Hematopoietic multipotent progenitor cell treated with erythropoietin and hydrocortisone succinate and interleukin-3 and kit ligand, for 4 days (in vitro differentiated cells): ENCODE results near the gene DOK5.
A peak's percentile ranks its signal among the peaks of the same experiment; 100 is the strongest.

Source experiments
- DNase-seq: peaks from one replicate; pipeline ENCODE4 v3.0.0-alpha.2; 2015

The DOK5 gene

GRCh38 chr20:54515793-54516628 is 40.6 kb downstream of the DOK5 start:
- no peak for DNase-seq

DNA sequence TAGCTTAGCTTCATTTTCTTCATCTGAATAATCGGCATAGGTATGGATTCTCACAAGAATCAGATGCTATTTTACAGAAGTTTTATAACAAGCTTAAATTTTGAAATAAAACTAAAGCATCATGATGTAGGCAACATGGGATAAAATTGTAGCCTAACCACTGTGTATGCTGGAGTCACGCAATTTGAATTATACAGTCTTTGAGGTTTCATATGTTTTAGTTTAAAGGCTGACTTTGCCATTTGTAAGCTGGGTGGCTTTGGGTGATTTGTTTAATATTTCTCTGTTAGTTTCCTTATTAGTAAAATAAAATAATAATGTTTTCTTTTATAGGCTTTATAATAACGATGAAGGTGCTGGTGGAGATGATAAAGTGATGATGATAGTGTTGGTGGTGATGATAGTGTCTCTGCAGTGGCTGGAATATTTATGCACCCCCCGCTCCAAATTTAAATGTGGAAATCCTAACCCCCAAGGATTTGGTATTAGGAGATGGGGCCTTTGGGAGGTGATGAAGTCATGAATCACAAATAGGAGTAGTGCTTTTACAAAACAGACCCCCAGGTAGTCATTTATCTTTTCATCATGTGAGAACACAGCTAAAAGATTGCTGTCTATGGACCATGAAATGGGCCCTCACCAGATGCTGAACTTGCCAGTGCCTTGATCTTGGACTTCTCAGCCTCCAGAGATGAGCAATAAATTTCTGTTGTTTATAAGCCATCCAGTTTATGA is 42.0 kb downstream of the DOK5 start:
- no peak for DNase-seq

DNA sequence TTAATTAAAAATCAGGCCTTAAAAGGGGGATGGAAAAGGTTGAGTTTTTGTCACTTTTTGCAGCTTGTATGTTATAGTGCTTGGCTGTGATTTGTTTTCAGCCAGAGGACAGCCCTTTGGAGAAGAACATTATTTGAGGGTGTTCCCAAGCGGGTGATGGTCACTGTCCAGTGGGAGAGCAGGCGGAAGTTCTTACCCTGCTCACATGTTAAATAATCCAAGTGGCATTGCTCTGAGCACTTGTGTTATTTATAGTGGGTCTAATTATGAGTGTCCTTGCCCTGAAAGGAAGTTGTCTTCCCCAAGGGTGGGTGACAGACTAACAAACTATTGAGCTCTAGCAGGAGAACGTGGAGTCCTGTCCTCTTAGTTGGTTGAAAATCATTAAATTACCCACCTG is 49.5 kb downstream of the DOK5 start:
- no peak for DNase-seq

GRCh38 chr20:54525916-54526590 is 50.7 kb downstream of the DOK5 start:
- DNase-seq = no peak

DNA sequence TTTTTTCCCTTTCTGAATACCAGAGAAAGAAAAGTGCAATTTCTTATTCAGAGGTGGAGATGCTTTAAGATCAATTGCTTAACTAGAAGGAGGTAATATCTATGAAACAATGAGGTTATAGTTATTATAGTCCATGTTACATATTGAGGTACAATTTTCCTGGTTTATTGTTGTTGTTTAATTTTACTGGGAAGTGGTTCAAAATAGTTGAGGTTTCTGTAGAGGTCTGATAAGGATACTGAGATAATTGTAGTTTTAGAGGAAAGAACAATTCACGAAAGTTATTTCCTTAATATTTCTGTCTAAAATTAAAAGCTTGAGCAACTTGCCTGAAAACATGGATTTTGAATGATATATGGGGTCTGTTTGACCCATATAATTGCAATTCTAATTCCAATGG is 51.4 kb downstream of the DOK5 start:
- DNase-seq = no peak

GRCh38 chr20:54532573-54532972 is 57.2 kb downstream of the DOK5 start:
- no peak for DNase-seq

- no peak for DNase-seq
Measured at GRCh38 chr20:54534101-54534500, 58.7 kb downstream of the DOK5 start.

DNA sequence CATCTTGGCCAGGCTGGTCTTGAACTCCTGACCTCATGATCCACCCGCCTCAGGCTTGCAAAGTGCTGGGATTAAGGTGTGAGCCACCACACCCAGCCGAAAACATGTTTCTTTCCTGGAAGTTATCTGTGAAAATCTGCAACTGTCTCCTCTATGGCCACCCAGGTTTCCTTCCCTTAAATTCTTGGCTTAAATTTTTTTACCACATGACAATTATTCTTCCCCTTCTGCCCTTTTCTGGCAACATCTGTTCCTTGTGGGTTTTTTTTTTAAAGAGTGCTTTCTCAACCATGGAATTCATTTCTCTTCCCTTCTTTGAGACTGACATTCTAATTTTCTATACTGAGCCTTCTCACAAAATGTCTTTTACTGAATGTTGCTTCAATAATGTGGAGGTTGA is 59.6 kb downstream of the DOK5 start:
- DNase-seq = peak; percentile 63

DNA sequence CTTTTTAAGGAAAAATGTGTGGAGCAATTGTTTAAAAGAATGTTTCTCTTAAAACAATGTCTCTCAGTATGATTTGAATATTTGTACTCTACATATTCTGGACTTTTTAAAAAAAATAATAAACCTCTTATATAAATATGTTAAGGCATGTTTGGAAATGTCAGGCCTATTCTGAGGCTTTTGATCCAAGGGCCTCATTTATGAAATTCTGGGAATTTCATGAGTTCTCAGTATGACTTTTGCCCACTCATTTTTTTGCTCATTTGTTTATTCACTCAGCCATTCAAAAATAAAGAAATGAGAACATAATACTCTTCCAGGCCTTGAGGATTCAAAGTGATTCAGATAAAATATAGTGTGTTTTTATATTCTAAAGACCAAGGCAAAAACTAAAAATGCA is 60.4 kb downstream of the DOK5 start:
- no peak for DNase-seq

- no peak for DNase-seq
Measured at GRCh38 chr20:54539521-54540046, 64.2 kb downstream of the DOK5 start.

DNA sequence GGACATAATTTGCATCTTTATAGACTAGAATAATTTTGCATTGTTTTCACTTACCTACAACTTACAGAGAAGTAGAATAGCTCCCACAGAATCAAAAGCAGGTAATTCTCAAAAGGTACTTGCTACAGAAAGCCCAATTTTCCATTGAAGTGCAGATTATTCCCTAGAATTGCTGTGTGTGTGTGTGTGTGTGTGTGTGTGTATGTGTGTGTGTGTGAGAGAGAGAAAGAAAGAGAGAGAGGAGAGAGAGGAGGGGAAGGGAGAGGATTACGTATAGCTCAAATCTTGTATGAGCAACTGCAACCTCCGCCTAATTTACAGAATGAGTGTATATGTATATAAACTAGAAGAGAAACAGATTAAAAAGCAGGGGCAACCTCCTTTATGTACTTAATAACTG is 68.0 kb downstream of the DOK5 start:
- DNase-seq = no peak

DNA sequence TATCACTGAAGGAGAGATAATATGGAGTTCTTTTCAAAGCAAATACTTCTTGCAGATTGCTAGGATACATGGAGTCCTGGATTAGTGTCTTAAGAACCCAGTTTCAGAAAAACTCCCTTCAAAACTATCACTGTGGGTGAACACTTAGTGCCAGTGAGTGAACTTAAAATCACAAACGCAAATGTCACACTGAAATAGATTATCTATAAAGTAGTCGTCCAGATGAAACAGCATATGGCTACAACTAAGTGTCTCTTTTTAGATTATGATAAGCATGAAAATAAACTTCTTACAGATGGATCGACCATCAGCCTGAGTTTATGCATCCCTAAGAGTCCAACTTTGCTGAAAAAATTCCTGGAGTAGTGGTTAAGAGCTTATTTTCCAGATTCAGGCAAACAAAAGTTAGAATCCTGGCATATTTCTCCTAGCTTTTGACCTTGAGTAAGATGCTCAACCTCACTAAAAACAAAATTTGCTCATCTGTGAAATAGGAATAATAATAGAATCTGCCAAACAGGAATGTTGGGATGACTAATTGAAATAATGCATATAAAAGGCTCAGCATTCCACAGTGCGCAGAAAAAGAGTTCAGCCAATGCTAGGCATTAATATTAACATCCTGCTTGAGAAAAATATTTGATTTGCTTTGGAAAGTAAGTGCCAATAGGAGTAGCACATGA is 70.4 kb downstream of the DOK5 start:
- no peak for DNase-seq

DNA sequence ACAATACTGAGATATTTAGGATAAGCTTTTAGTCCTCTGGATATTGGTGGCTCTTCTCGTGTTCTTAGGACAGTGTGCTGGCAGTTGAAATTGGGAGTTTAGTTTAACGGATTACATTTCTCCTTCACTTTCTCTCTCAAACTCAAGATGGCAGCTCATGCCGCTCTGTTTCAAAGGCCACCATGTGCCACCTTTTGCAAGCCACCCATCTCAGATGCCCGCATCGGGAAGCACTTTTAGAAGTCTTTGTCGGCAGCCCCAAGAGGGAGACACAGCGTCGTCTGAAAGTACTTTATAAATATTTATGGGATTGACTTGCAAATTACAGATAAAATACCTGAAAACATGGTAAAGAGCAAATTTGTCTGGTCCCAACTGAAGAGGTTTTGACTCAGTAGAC is 73.5 kb downstream of the DOK5 start:
- no peak for DNase-seq

DNA sequence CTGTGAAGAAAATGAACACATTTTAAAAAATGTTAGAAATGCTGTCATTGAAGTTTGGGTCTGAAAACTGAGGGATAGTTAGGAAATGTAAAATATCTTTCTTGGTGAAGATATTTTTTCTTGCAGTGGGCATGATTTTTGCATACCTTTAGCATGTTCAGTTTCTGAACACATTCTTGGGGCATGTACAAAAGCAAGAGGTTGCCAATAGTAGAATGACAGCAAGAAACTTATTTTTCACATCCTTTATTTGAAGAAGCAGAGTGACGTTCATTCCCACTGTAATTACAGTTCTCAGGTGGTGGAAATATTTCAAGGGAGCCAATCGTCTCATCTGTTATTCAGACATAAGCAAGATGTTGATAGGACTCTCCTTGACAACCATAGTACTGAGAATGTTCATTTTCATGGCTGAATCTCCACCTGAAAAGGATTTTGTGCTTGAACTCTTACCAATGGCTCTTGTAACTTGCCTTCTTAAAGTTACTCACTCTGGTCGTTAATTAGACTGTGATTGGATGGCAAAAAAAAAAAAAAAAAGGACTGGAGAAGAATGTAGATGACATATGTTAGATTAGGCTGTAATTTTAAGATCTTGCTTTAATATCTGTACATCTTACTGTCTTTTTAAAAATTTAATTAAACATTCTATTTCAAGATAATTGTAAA is 74.4 kb downstream of the DOK5 start:
- DNase-seq = no peak

DNA sequence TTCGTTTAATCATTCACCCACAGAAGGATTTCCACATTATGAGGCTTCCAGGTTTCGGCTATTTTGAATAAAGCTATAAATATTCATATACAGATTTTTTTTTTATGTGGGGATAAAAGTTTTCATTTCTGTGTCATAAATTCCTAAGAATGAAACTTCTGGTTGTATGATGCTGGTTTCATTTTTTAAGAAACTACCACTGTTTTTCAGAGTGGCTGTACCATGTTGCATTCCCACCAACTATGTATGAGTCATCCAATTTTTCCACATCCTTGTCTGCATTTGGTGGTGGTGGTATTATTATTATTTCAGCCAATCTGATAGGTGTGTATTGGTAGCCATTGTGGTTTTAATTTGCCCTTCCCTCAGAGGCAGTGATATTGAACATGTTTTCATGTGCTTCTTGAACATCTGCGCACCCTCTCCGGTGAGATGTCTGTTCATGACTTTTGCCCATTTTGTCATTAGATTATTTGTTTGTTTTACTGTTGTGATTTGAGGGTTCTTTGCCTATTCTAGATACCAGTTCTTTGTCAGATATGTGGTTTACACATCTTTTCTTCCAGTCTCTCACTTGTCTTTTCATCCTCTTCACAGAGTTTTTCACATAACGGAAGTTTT is 75.5 kb downstream of the DOK5 start:
- no peak for DNase-seq

DNA sequence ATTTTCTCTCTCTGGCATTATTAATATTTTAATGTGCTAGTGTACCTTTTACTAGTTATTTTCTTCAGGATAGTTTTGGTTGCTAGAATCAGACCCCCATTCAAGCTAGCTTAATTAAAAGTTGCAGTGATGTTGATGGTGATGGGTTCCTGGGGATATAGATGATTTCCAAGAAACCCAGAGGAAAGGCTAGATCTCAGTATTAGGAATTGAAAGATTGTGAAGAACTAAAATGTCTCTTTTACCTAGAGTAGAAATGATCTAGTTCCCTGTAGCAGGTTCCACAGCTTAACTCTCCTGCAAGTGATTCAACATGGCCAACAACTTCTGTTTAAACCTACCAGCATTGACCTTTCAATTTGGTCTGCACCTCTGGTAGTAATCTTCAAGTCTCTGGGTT is 78.6 kb downstream of the DOK5 start:
- no peak for DNase-seq

DNA sequence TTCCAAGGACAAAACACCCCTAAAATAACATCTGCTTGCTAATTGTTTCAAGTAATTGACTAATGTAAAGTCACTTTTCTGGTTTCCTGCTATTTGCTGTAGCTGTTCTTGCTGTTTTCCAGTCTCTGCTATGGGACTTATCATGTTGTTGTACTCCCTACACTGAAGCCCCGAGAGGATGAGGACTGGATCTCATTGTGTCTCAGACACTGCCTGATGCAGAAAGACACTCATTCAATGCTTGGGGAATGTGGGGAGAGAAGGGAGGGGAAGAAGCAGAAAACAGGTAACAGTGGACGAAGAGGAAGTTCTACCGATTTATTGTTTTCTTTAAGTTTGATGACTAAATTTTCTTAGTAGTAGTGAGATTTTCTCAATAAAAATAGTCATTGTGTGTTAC is 79.8 kb downstream of the DOK5 start:
- no peak for DNase-seq

GRCh38 chr20:54556406-54556805 is 81.0 kb downstream of the DOK5 start:
- DNase-seq = no peak

GRCh38 chr20:54557806-54558590 is 82.6 kb downstream of the DOK5 start:
- no peak for DNase-seq

- DNase-seq = no peak
Measured at GRCh38 chr20:54559890-54560289, 84.5 kb downstream of the DOK5 start.

GRCh38 chr20:54560357-54560756 is 85.0 kb downstream of the DOK5 start:
- no peak for DNase-seq
